Measurements from ENCODE around the gene MOB2. TPM values are rescaled to one million over a fixed set of nuclear protein-coding genes. Genes with fewer than 3 reads are reported as not detected.

MOB2 gene
- total RNA-seq, 1 experiment from 2014 or later, result 22.7 TPM

- H3K79me2 ChIP-seq (ENCODE audit: insufficient read depth, low read length), result no peaks in the 10 kb centered on the region
- peaks cover 0 to 13% (median 5%) of the 10 kb centered on the region in 3 experiments; a peak in 4 of 7 replicates for H3K36me3 Mint-ChIP-seq (ENCODE audit: insufficient read depth in 1 of 3, low read depth in 3 of 3)
- no peak overlapping the region for H2AFZ ChIP-seq (ENCODE audit: low read length)
- no peak overlapping the region for H3K56ac ChIP-seq (ENCODE audit: insufficient read length, low read depth, low read length)
- no peak overlapping the region for H3K27ac Mint-ChIP-seq
- H4K20me1 ChIP-seq (ENCODE audit: control insufficient read depth, insufficient read depth, insufficient read length), result no peaks in the 10 kb centered on the region
- H3K18ac ChIP-seq (ENCODE audit: insufficient read length, low read depth, low read length), result no peak overlapping the region
- H2BK20ac ChIP-seq (ENCODE audit: low read depth, low read length, poor library complexity, severe bottlenecking), result no peak overlapping the region
- H4K5ac ChIP-seq (ENCODE audit: insufficient read length, low read depth, low read length), result no peak overlapping the region
- H3K4me1 ChIP-seq (ENCODE audit: insufficient read depth, low read length), result no peaks in the 10 kb centered on the region
- no peak overlapping the region for H3K9ac ChIP-seq (ENCODE audit: extremely low read depth, insufficient read length, low read length)
- no peak overlapping the region for H2BK120ac ChIP-seq (ENCODE audit: low read depth, low read length, poor library complexity, severe bottlenecking)
- H3T11ph ChIP-seq (ENCODE audit: low read length), result no peak overlapping the region
- H4K8ac ChIP-seq (replicated peaks; ENCODE audit: insufficient read length, low read depth, low read length), result no peak overlapping the region
- no peak overlapping the region for H3K4me3 Mint-ChIP-seq
- no peak for DNase-seq
- no peak overlapping the region for H3K4ac ChIP-seq (ENCODE audit: low read depth, low read length)
- H3K4me1 Mint-ChIP-seq, result no peaks in the 10 kb centered on the region
- no peaks in the 10 kb centered on the region for H3K23me2 ChIP-seq (ENCODE audit: insufficient read length, low read depth, low read length, poor library complexity, severe bottlenecking)
- H2BK5ac ChIP-seq (ENCODE audit: insufficient read length, low read length), result no peak overlapping the region
- H3K27me3 ChIP-seq (ENCODE audit: insufficient read depth, low read length), result no peaks in the 10 kb centered on the region
- no peak overlapping the region for H3K14ac ChIP-seq (ENCODE audit: insufficient read depth, low read length)
- no peaks in the 10 kb centered on the region for H3K27me3 Mint-ChIP-seq (ENCODE audit: low read depth)
- H3K23ac ChIP-seq (ENCODE audit: insufficient read length, low read depth, low read length), result no peak overlapping the region
- H3K4me2 ChIP-seq (ENCODE audit: insufficient read depth, insufficient read length, low read length), result no peak overlapping the region
- H3K27ac ChIP-seq (ENCODE audit: insufficient read length, low read depth, low read length), result no peak overlapping the region
- no peak overlapping the region for H2BK12ac ChIP-seq (ENCODE audit: insufficient read length, low read depth, low read length)
- no peak overlapping the region for H2BK15ac ChIP-seq (ENCODE audit: low read depth, low read length)
- WGBS (ENCODE audit: extremely low coverage, insufficient read length, low lambda C conversion rate), result no CpG with 5 or more reads among the region's 9 CpGs
- H2AK5ac ChIP-seq (ENCODE audit: insufficient read length, low read length), result no peak overlapping the region
- H4K91ac ChIP-seq (ENCODE audit: insufficient read length, low read depth, low read length), result no peak overlapping the region
- H3K9me3 ChIP-seq (ENCODE audit: control insufficient read depth, low read depth, low read length), result no peaks in the 10 kb centered on the region
- no peaks in the 10 kb centered on the region for H3K9me3 Mint-ChIP-seq
- H3K79me1 ChIP-seq (ENCODE audit: insufficient read depth, low read depth, low read length, poor library complexity, severe bottlenecking), result peaks cover 3% of the 10 kb centered on the region
- TF ChIP-seq CTCF (conservative IDR thresholded peaks at IDR 0.05), result no peak
Measured at GRCh38 chr11:1478544-1478943, 8.0 kb downstream of the MOB2 start.
